CD4-positive, alpha-beta T cell (primary cell): ENCODE data around the gene CYP11A1. TPM values are rescaled to one million over a fixed set of nuclear protein-coding genes. Genes with fewer than 3 reads are reported as not detected.

ENCODE experiments used
- ATAC-seq: fragments of 200-7000 bp; cut with Tn5 transposase; one replicate; pipeline ENCODE4 v1.10.0; 2022; ENCODE audit warnings: mild to moderate bottlenecking; ENCODE audit not compliant: poor library complexity
- CTCF ChIA-PET: fragments of 350-600 bp; sonication (Branson Sonifier 250); formaldehyde crosslinking; loops from one replicate; lab custom pipeline; 2021; ENCODE audit warnings: antibody characterized with exemption, inconsistent platforms; lab: Charles Lee
- POLR2A ChIA-PET: fragments of 350-600 bp; sonication (Branson Sonifier 250); formaldehyde crosslinking; loops from one replicate; lab custom pipeline; 2021; ENCODE audit warnings: antibody characterized with exemption, inconsistent platforms; lab: Charles Lee
- DNase-seq, 14 experiments: peaks; one replicate each; pipeline ENCODE4 v3.0.0-alpha.2; 2013 to 2020; ENCODE audit warnings: mixed read lengths in 2 of 14
- H3K27ac ChIP-seq, 2 donors: one replicate each; pipeline versions ENCODE4 v1.5.1 to v1.7.0; 2013; ENCODE audit warnings: low read length in 2 of 2, low read depth in 1 of 2, mild to moderate bottlenecking in 1 of 2
- H3K27me3 ChIP-seq, 2 experiments: 1 replicate in 1 of 2; 2 replicates in 1 of 2; pipeline versions ENCODE4 v1.6.1 to v1.7.0; 2013; ENCODE audit warnings: low read length in 2 of 2, control low read depth in 1 of 2, mild to moderate bottlenecking in 1 of 2, moderate library complexity in 1 of 2; ENCODE audit not compliant: insufficient read depth in 2 of 2, control insufficient read depth in 1 of 2
- H3K36me3 ChIP-seq: one replicate; pipeline ENCODE4 v1.6.1; 2013; ENCODE audit warnings: low read length, control low read depth; ENCODE audit not compliant: insufficient read depth
- H3K4me1 ChIP-seq: one replicate; pipeline ENCODE4 v1.6.1; 2013; ENCODE audit warnings: low read length, control low read depth; ENCODE audit not compliant: insufficient read depth
- H3K4me3 ChIP-seq: one replicate; pipeline ENCODE4 v1.5.1; 2013; ENCODE audit warnings: mild to moderate bottlenecking, low read length, moderate library complexity
- H3K9me3 ChIP-seq, 2 experiments: 1 replicate in 1 of 2; 2 replicates in 1 of 2; pipeline versions ENCODE4 v1.6.1 to v1.7.0; 2013; ENCODE audit warnings: low read length in 2 of 2, mild to moderate bottlenecking in 2 of 2, control low read depth in 1 of 2, moderate library complexity in 1 of 2; ENCODE audit not compliant: control insufficient read depth in 1 of 2, insufficient read depth in 1 of 2
- H3K27ac Mint-ChIP-seq: one replicate; pipeline ENCODE4 v1.8.0; 2020; ENCODE audit warnings: mixed read lengths
- H3K27me3 Mint-ChIP-seq: one replicate; pipeline ENCODE4 v1.8.0; 2021; ENCODE audit warnings: mixed read lengths
- H3K36me3 Mint-ChIP-seq: one replicate; pipeline ENCODE4 v1.8.0; 2021; ENCODE audit warnings: low read depth, mixed read lengths
- H3K4me1 Mint-ChIP-seq: one replicate; pipeline ENCODE4 v1.8.0; 2021; ENCODE audit warnings: low read depth, mixed read lengths
- H3K4me3 Mint-ChIP-seq: one replicate; pipeline ENCODE4 v1.8.0; 2020; ENCODE audit warnings: mild to moderate bottlenecking, mixed read lengths
- H3K9me3 Mint-ChIP-seq: one replicate; pipeline ENCODE4 v1.8.0; 2020; ENCODE audit warnings: mixed read lengths
- intact Hi-C, 2 experiments: fragments of 100-400 bp; cut with DNase I in 1 of 2; cut with micrococcal nuclease in 1 of 2; formaldehyde crosslinking; loops; one replicate each; pipeline versions ENCODE4 v1.15.1 to v1.9.0; 2023 to 2025; cut with DNase I, micrococcal nuclease
- total RNA-seq, 174 experiments: library from RNA in 2 of 174; stranded (reverse) in 2 of 174; gene quantifications; one replicate each; pipeline ENCODE4 v1.2.3 and lab custom pipeline; 2021 to 2026
- TF ChIP-seq, protein P1 (sequence below): fragments of 200-600 bp; IDR thresholded peaks from one replicate; pipeline ENCODE4 v1.8.0; 2022; ENCODE audit warnings: antibody characterized with exemption, mild to moderate bottlenecking

CYP11A1 gene
- total RNA-seq, 2 experiments from 2014 or later = not detected

DNA sequence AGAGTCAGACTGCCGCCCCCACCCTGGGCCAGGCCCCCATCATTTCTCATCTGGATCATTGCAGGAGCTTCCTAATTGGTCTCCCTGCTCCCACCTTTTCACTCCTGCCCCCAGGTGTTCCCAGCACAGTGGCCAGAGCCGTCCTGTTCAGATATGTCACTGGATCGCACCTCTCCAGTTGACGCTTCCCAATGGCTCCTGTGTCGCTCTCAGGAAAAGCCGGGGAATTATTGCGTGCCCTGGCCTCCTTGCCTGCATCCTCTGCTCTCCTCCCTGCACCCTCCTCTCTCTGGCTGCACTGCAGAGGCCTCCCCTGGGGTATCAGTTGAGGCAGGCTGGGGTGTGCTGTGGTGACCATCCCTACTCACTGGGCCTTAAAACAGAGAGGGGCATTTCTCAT, 25.5 kb upstream of the CYP11A1 start:
- intact Hi-C loops = no loop called here

DNA sequence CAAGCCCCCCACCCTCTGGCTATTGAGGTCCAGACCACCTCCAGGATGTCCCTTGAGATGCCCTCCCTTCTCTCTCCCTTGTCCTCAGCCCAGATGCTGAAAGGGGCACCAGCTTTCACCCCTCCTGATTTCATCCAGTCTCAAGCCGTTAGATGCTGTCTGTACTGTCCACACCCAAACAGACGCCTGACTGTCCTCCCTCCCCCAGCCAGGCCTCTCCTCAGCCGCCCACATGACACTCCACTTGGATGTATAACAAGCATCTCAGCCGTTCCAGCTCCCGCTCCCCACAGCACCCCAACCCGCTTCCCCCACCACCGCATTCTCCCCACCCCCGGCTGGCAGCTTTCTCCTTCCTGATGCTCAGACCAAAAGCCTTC, 25.0 kb upstream of the CYP11A1 start:
- TF ChIP-seq, protein P1, sequence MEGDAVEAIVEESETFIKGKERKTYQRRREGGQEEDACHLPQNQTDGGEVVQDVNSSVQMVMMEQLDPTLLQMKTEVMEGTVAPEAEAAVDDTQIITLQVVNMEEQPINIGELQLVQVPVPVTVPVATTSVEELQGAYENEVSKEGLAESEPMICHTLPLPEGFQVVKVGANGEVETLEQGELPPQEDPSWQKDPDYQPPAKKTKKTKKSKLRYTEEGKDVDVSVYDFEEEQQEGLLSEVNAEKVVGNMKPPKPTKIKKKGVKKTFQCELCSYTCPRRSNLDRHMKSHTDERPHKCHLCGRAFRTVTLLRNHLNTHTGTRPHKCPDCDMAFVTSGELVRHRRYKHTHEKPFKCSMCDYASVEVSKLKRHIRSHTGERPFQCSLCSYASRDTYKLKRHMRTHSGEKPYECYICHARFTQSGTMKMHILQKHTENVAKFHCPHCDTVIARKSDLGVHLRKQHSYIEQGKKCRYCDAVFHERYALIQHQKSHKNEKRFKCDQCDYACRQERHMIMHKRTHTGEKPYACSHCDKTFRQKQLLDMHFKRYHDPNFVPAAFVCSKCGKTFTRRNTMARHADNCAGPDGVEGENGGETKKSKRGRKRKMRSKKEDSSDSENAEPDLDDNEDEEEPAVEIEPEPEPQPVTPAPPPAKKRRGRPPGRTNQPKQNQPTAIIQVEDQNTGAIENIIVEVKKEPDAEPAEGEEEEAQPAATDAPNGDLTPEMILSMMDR = no peak
- Histone ChIP-seq H3K9me3 (no peaks in the 10 kb centered on the region), H3K36me3 (no peaks in the 10 kb centered on the region), H3K4me1 (no peaks in the 10 kb centered on the region), H3K4me3 (no peak overlapping the region), H3K27ac (no peak overlapping the region), H3K27me3 (no peaks in the 10 kb centered on the region)
- ATAC-seq (no peak), DNase-seq (no peak)
- Mint-ChIP-seq H3K4me1 (peaks cover 6% of the 10 kb centered on the region), H3K4me3 (no peak overlapping the region), H3K36me3 (no peaks in the 10 kb centered on the region), H3K9me3 (no peaks in the 10 kb centered on the region), H3K27me3 (no peaks in the 10 kb centered on the region), H3K27ac (no peak overlapping the region)
- ChIA-PET CTCF (no interaction called here), POLR2A (no interaction called here)
- intact Hi-C loops = no loop called here

More for the DNA sequence above, 25.5 kb upstream of the CYP11A1 start:
- Mint-ChIP-seq H3K27me3 (no peaks in the 10 kb centered on the region), H3K9me3 (no peaks in the 10 kb centered on the region), H3K36me3 (no peaks in the 10 kb centered on the region), H3K4me3 (no peak overlapping the region), H3K27ac (no peak overlapping the region), H3K4me1 (peaks cover 6% of the 10 kb centered on the region)
- ChIA-PET POLR2A (no interaction called here), CTCF (no interaction called here)
- no peaks in the 10 kb centered on the region for H3K36me3 ChIP-seq
- no peaks in the 10 kb centered on the region for H3K27me3 ChIP-seq
- no peak overlapping the region for H3K4me3 ChIP-seq
- ATAC-seq = no peak
- no peaks in the 10 kb centered on the region for H3K4me1 ChIP-seq
- DNase-seq = no peak
- H3K27ac ChIP-seq = no peak overlapping the region
- no peaks in the 10 kb centered on the region for H3K9me3 ChIP-seq
- TF ChIP-seq, protein P1 = no peak

DNA sequence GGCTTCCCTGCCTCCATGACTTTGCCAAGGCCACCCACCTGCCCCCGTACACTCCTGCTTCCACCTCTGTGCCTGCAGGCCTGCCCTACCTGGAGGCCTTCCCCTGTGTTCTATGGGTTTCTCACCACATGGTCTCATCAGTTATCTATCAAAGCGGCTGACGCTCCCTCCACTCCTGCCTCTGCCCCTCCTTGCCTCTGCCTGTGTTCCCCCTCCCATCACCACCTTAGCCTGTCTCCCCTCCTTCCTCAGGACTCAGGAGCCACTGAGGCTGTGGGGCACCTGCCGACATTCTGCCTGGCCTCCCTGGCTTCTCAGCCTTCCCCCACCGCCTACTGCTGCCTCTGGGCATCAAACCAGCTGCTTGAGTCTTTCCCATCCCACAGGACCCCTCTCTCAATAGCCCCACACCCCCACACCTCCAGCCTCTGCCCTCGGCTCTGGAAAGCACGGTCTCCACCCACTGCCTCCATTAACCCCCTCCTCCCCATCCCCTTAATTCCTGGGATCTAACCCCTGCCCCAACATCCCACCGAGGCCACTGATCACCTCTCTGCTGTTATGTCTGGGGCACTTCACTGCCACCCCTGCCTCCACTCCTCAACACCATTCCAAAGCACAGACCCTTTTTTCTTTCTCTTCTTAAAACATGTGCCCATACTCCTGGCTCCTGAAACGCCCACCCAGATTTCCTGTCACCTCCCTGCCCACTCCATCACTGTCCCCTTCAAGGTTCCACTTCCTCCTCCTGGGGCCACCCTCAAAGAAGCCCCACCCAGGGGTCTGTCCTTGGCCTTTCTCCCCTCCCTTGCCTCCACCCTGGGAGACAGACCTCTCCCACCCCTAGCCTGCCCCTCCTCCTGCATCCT, 24.4 kb upstream of the CYP11A1 start:
- H3K4me1 Mint-ChIP-seq = peaks cover 4% of the 10 kb centered on the region
- TF ChIP-seq, protein P1 = no peak
- no peaks in the 10 kb centered on the region for H3K4me1 ChIP-seq
- DNase-seq (no peak), ATAC-seq (no peak)
- H3K9me3 Mint-ChIP-seq = no peaks in the 10 kb centered on the region
- no peak overlapping the region for H3K27ac Mint-ChIP-seq
- H3K27me3 ChIP-seq = no peaks in the 10 kb centered on the region
- H3K9me3 ChIP-seq = no peaks in the 10 kb centered on the region
- H3K4me3 Mint-ChIP-seq = no peak overlapping the region
- H3K36me3 ChIP-seq = no peaks in the 10 kb centered on the region
- H3K4me3 ChIP-seq = no peak overlapping the region
- H3K27me3 Mint-ChIP-seq = no peaks in the 10 kb centered on the region
- no peak overlapping the region for H3K27ac ChIP-seq
- ChIA-PET CTCF (no interaction called here), POLR2A (no interaction called here)
- H3K36me3 Mint-ChIP-seq = no peaks in the 10 kb centered on the region
- intact Hi-C loops = no loop called here
